ENCODE measurements around the gene CALR3.

DNA sequence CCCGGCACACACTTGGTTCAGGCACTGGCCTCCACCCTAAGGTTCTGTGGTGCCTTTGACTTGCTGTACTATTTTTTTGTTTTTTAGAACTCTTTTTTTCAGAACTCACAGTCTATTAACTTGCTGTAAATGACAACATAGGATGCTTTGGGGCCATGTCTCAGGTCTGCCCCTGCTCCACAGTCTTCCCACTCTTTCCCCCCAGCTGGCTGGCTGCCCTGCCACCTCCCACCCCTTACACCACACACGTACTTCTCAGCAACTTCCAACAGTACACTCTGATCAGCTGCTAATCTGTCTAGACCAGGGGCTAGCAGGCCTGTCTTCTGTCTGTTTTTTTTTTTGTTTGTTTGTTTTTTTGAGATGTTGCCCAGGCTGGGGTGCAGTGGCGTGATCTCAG is 8.3 kb upstream of the CALR3 start:
- TF ChIP-seq GATA2 (IDR thresholded peaks at IDR 0.05; ENCODE audit: low read depth, low read length) (no peak), GATA3 (IDR thresholded peaks at IDR 0.05; ENCODE audit: low read depth, low read length) (no peak)

Data from SH-SY5Y (cell line).